NCI-H69 (cell line): Measurements from ENCODE around the gene UPF3B.
"Not testable (repeated sequence)": the region's sequence is repeated elsewhere in the genome, so short reads cannot be mapped to it uniquely, and the experiment has no call there.

Experiments
- DNase-seq: peaks from one replicate; lab custom pipeline; 2025; lab: John Stamatoyannopoulos, UW

The UPF3B gene

GRCh38 chrX:119824221-119824620, 28.5 kb downstream of the UPF3B start:
- not testable (repeated sequence) for DNase-seq

GRCh38 chrX:119821703-119822102, 31.1 kb downstream of the UPF3B start:
- not testable (repeated sequence) for DNase-seq

GRCh38 chrX:119817130-119817690, 35.6 kb downstream of the UPF3B start:
- no peak for DNase-seq

GRCh38 chrX:119816300-119816699, 36.5 kb downstream of the UPF3B start:
- DNase-seq: no peak

- DNase-seq: no peak
Measured at GRCh38 chrX:119809185-119809666, 43.5 kb downstream of the UPF3B start.

GRCh38 chrX:119808461-119808860, 44.3 kb downstream of the UPF3B start:
- DNase-seq: not testable (repeated sequence)

GRCh38 chrX:119802546-119802945, 50.2 kb downstream of the UPF3B start:
- no peak for DNase-seq

GRCh38 chrX:119801253-119802221, 51.2 kb downstream of the UPF3B start:
- no peak for DNase-seq

GRCh38 chrX:119791437-119792231, 61.1 kb downstream of the UPF3B start, which contains the start of gene RPL39:
RPL39 (minus strand) TSS chrX:119791630; CDS start chrX:119791576, 54 bp downstream.
- peak; percentile 95 for DNase-seq

- peak; percentile 58 for DNase-seq
Measured at GRCh38 chrX:119790977-119791436, 61.8 kb downstream of the UPF3B start.

- DNase-seq: peak; percentile 28
Measured at GRCh38 chrX:119784747-119785446, 67.9 kb downstream of the UPF3B start.
